ENCODE results near the gene FAM240B.

Gene FAM240B

DNA sequence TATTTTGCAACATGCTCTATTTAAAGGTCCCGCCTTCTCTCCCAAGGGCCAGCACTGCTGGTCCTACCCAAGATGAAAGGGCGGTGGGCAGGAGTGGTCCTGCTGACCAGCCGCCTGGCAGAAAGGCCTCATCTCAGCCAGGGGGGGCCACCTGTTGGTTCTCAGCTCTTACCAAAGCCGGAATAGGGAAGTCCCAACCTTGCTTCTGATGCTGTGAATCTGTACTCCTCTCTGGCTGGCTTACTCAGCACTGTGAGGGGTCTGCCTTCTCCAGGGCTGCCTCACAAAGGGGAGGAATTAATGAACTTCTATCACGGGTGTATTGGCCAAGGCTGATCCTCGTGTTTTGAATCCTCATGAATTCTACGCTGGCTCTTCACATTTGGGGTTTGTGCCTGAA, 13.6 kb upstream of the FAM240B start:
- no peak overlapping the region for H3K9ac ChIP-seq (ENCODE audit: low read depth, low read length, poor library complexity)
- H3K14ac ChIP-seq (ENCODE audit: low read length), result no peak overlapping the region
- no peak overlapping the region for H2BK12ac ChIP-seq (ENCODE audit: low read length)
- H3K4me2 ChIP-seq (ENCODE audit: insufficient read depth, low read length, poor library complexity, severe bottlenecking), result no peak overlapping the region
- no peak overlapping the region for H2AK5ac ChIP-seq (ENCODE audit: low read depth, low read length)
- H3K27ac ChIP-seq (replicated peaks; ENCODE audit: low read length), result no peak overlapping the region
- DNase-seq (ENCODE audit: low spot score), result no peak
- H3K18ac ChIP-seq (ENCODE audit: low read length), result no peak overlapping the region
- no peak overlapping the region for H2BK120ac ChIP-seq (ENCODE audit: low read depth, low read length)
- H2BK15ac ChIP-seq (ENCODE audit: low read length), result no peak overlapping the region
- H3K4ac ChIP-seq (ENCODE audit: low read length), result no peak overlapping the region
- no peaks in the 10 kb centered on the region for H3K27me3 ChIP-seq (ENCODE audit: control insufficient read depth in 3 of 3, insufficient read depth in 3 of 3, low read depth in 1 of 3, low read length in 3 of 3)
- H2AFZ ChIP-seq (ENCODE audit: low read length), result peak overlapping the region; percentile 49
- no CpG with 5 or more reads among the region's 7 CpGs for WGBS, 2 donors (ENCODE audit: extremely low coverage in 2 of 2, insufficient read length in 2 of 2, insufficient replicate concordance in 1 of 2)
- H3K79me1 ChIP-seq (ENCODE audit: low read depth, low read length), result no peaks in the 10 kb centered on the region
- no peak overlapping the region for H2BK5ac ChIP-seq (ENCODE audit: low read length)
- H3K4me3 ChIP-seq (ENCODE audit: low read length in 2 of 2), result no peak overlapping the region
- H3K4me1 ChIP-seq (ENCODE audit: control insufficient read depth in 2 of 2, insufficient read depth in 1 of 2, low read depth in 1 of 2, low read length in 2 of 2), result no peaks in the 10 kb centered on the region
- no peak overlapping the region for H4K91ac ChIP-seq (ENCODE audit: low read depth, low read length, poor library complexity)
- H3K36me3 ChIP-seq (replicated peaks in 1 of 2; ENCODE audit: control insufficient read depth in 2 of 2, insufficient read depth in 2 of 2, low read length in 2 of 2), result no peaks in the 10 kb centered on the region
- no peak overlapping the region for H4K8ac ChIP-seq (ENCODE audit: low read depth, low read length)
- no peak overlapping the region for H3K23ac ChIP-seq (ENCODE audit: low read depth, low read length, poor library complexity)
- peaks cover 0 to 2% of the 10 kb centered on the region in 2 donors for H3K9me3 ChIP-seq (replicated peaks in 1 of 2; ENCODE audit: control insufficient read depth in 2 of 2, insufficient read depth in 1 of 2, low read depth in 1 of 2, low read length in 2 of 2)

- H3K18ac ChIP-seq (ENCODE audit: low read length), result peak overlapping the region; percentile 58
- no peaks in the 10 kb centered on the region for H3K79me1 ChIP-seq (ENCODE audit: low read depth, low read length)
- H2AFZ ChIP-seq (ENCODE audit: low read length), result peak overlapping the region; percentile 49
- WGBS, 2 donors (ENCODE audit: extremely low coverage in 2 of 2, insufficient read length in 2 of 2, insufficient replicate concordance in 1 of 2), result no CpG with 5 or more reads among the region's 11 CpGs
- H2BK15ac ChIP-seq (ENCODE audit: low read length), result no peak overlapping the region
- no peak overlapping the region for H3K4ac ChIP-seq (ENCODE audit: low read length)
- no peak overlapping the region for H3K9ac ChIP-seq (ENCODE audit: low read depth, low read length, poor library complexity)
- H2AK5ac ChIP-seq (ENCODE audit: low read depth, low read length), result no peak overlapping the region
- H2BK5ac ChIP-seq (ENCODE audit: low read length), result no peak overlapping the region
- no peak overlapping the region for H3K4me3 ChIP-seq (ENCODE audit: low read length in 2 of 2)
- no peaks in the 10 kb centered on the region for H3K27me3 ChIP-seq (ENCODE audit: control insufficient read depth in 3 of 3, insufficient read depth in 3 of 3, low read depth in 1 of 3, low read length in 3 of 3)
- no peak overlapping the region for H3K14ac ChIP-seq (ENCODE audit: low read length)
- H3K36me3 ChIP-seq (replicated peaks in 1 of 2; ENCODE audit: control insufficient read depth in 2 of 2, insufficient read depth in 2 of 2, low read length in 2 of 2), result no peaks in the 10 kb centered on the region
- no peak overlapping the region for H3K4me2 ChIP-seq (ENCODE audit: insufficient read depth, low read length, poor library complexity, severe bottlenecking)
- no peak overlapping the region for H4K91ac ChIP-seq (ENCODE audit: low read depth, low read length, poor library complexity)
- H3K4me1 ChIP-seq (ENCODE audit: control insufficient read depth in 2 of 2, insufficient read depth in 1 of 2, low read depth in 1 of 2, low read length in 2 of 2), result no peaks in the 10 kb centered on the region
- H4K8ac ChIP-seq (ENCODE audit: low read depth, low read length), result no peak overlapping the region
- peaks cover 0 to 2% of the 10 kb centered on the region in 2 donors for H3K9me3 ChIP-seq (replicated peaks in 1 of 2; ENCODE audit: control insufficient read depth in 2 of 2, insufficient read depth in 1 of 2, low read depth in 1 of 2, low read length in 2 of 2)
- no peak for DNase-seq (ENCODE audit: low spot score)
- no peak overlapping the region for H2BK12ac ChIP-seq (ENCODE audit: low read length)
- H3K27ac ChIP-seq (replicated peaks; ENCODE audit: low read length), result no peak overlapping the region
- H3K23ac ChIP-seq (ENCODE audit: low read depth, low read length, poor library complexity), result no peak overlapping the region
- no peak overlapping the region for H2BK120ac ChIP-seq (ENCODE audit: low read depth, low read length)
Measured at GRCh38 chr9:38732885-38733284, 13.0 kb upstream of the FAM240B start.

GRCh38 chr9:38727497-38728001, 7.6 kb upstream of the FAM240B start:
- no peak overlapping the region for H3K27ac ChIP-seq (replicated peaks; ENCODE audit: low read length)
- H2BK120ac ChIP-seq (ENCODE audit: low read depth, low read length), result no peak overlapping the region
- no peak overlapping the region for H2BK15ac ChIP-seq (ENCODE audit: low read length)
- H2BK5ac ChIP-seq (ENCODE audit: low read length), result no peak overlapping the region
- H4K91ac ChIP-seq (ENCODE audit: low read depth, low read length, poor library complexity), result no peak overlapping the region
- no peak overlapping the region for H2BK12ac ChIP-seq (ENCODE audit: low read length)
- no CpG with 5 or more reads among the region's 10 CpGs for WGBS, 2 donors (ENCODE audit: extremely low coverage in 2 of 2, insufficient read length in 2 of 2, insufficient replicate concordance in 1 of 2)
- H3K36me3 ChIP-seq (replicated peaks in 1 of 2; ENCODE audit: control insufficient read depth in 2 of 2, insufficient read depth in 2 of 2, low read length in 2 of 2), result no peaks in the 10 kb centered on the region
- H2AFZ ChIP-seq (ENCODE audit: low read length), result no peak overlapping the region
- H4K8ac ChIP-seq (ENCODE audit: low read depth, low read length), result no peak overlapping the region
- no peaks in the 10 kb centered on the region for H3K27me3 ChIP-seq (ENCODE audit: control insufficient read depth in 3 of 3, insufficient read depth in 3 of 3, low read depth in 1 of 3, low read length in 3 of 3)
- H3K9ac ChIP-seq (ENCODE audit: low read depth, low read length, poor library complexity), result no peak overlapping the region
- no peak overlapping the region for H3K4me2 ChIP-seq (ENCODE audit: insufficient read depth, low read length, poor library complexity, severe bottlenecking)
- H3K4me1 ChIP-seq (ENCODE audit: control insufficient read depth in 2 of 2, insufficient read depth in 1 of 2, low read depth in 1 of 2, low read length in 2 of 2), result no peaks in the 10 kb centered on the region
- H3K4me3 ChIP-seq (ENCODE audit: low read length in 2 of 2), result no peak overlapping the region
- no peak overlapping the region for H2AK5ac ChIP-seq (ENCODE audit: low read depth, low read length)
- peak; percentile 23 for DNase-seq (ENCODE audit: low spot score)
- no peak overlapping the region for H3K23ac ChIP-seq (ENCODE audit: low read depth, low read length, poor library complexity)
- H3K14ac ChIP-seq (ENCODE audit: low read length), result no peak overlapping the region
- H3K79me1 ChIP-seq (ENCODE audit: low read depth, low read length), result no peaks in the 10 kb centered on the region
- no peak overlapping the region for H3K18ac ChIP-seq (ENCODE audit: low read length)
- H3K4ac ChIP-seq (ENCODE audit: low read length), result no peak overlapping the region
- no peaks in the 10 kb centered on the region for H3K9me3 ChIP-seq (replicated peaks in 1 of 2; ENCODE audit: control insufficient read depth in 2 of 2, insufficient read depth in 1 of 2, low read depth in 1 of 2, low read length in 2 of 2)

DNA sequence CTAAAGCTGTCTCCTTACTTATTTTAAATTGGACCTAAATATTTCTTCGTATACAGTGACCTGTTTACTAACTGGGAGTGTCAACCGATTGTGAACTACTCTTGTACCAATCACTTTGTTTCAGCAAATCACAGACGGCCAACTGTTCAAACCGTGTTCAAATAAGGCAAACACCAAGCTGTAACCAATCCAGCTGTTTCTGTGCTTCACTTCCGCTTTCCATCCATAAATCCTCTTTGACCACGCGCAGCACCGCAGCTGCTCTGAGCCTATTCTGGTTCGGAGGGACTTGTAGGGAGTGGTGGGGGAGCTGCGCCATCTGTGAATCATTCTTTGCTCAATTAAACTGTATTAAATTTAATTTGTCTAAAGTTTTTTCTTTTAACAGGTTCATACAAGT, 4.8 kb upstream of the FAM240B start:
- Histone ChIP-seq H3K18ac (ENCODE audit: low read length) (no peak overlapping the region), H3K23ac (ENCODE audit: low read depth, low read length, poor library complexity) (no peak overlapping the region), H3K9me3 (replicated peaks in 1 of 2; ENCODE audit: control insufficient read depth in 2 of 2, insufficient read depth in 1 of 2, low read depth in 1 of 2, low read length in 2 of 2) (no peaks in the 10 kb centered on the region), H3K4me3 (ENCODE audit: low read length in 2 of 2) (no peak overlapping the region), H2AFZ (ENCODE audit: low read length) (no peak overlapping the region), H3K79me1 (ENCODE audit: low read depth, low read length) (no peaks in the 10 kb centered on the region), H4K8ac (ENCODE audit: low read depth, low read length) (no peak overlapping the region), H3K4me2 (ENCODE audit: insufficient read depth, low read length, poor library complexity, severe bottlenecking) (no peak overlapping the region), H2BK12ac (ENCODE audit: low read length) (no peak overlapping the region), H4K91ac (ENCODE audit: low read depth, low read length, poor library complexity) (no peak overlapping the region), H3K4me1 (ENCODE audit: control insufficient read depth in 2 of 2, insufficient read depth in 1 of 2, low read depth in 1 of 2, low read length in 2 of 2) (no peaks in the 10 kb centered on the region), H2AK5ac (ENCODE audit: low read depth, low read length) (no peak overlapping the region), H3K27me3 (ENCODE audit: control insufficient read depth in 3 of 3, insufficient read depth in 3 of 3, low read depth in 1 of 3, low read length in 3 of 3) (no peaks in the 10 kb centered on the region), H3K36me3 (replicated peaks in 1 of 2; ENCODE audit: control insufficient read depth in 2 of 2, insufficient read depth in 2 of 2, low read length in 2 of 2) (no peaks in the 10 kb centered on the region), H3K14ac (ENCODE audit: low read length) (no peak overlapping the region), H3K27ac (replicated peaks; ENCODE audit: low read length) (no peak overlapping the region), H3K9ac (ENCODE audit: low read depth, low read length, poor library complexity) (no peak overlapping the region), H2BK120ac (ENCODE audit: low read depth, low read length) (no peak overlapping the region), H2BK15ac (ENCODE audit: low read length) (no peak overlapping the region), H3K4ac (ENCODE audit: low read length) (no peak overlapping the region), H2BK5ac (ENCODE audit: low read length) (no peak overlapping the region)
- DNase-seq (ENCODE audit: low spot score), result no peak
- WGBS, 2 donors (ENCODE audit: extremely low coverage in 2 of 2, insufficient read length in 2 of 2, insufficient replicate concordance in 1 of 2), result no CpG with 5 or more reads among the region's 10 CpGs

All from neuronal stem cell (in vitro differentiated cells).